Measurements from ENCODE around the gene CD79B.

Gene CD79B

GRCh38 chr17:63966646-63967264 lies 34.6 kb upstream of the CD79B start:
- Histone ChIP-seq H3K27me3 (ENCODE audit: insufficient read depth, low read length) (no peaks in the 10 kb centered on the region), H3K9me3 (ENCODE audit: insufficient read depth, low read depth, low read length) (no peaks in the 10 kb centered on the region), H3K9ac (ENCODE audit: low read depth, low read length) (no peak overlapping the region), H3K36me3 (ENCODE audit: insufficient read depth, low read length) (no peaks in the 10 kb centered on the region), H3K4me1 (ENCODE audit: insufficient read depth, low read length) (peaks cover 10% of the 10 kb centered on the region; the same call in 1 of the 2 replicates), H3K27ac (ENCODE audit: low read depth, low read length) (no peak overlapping the region), H3K4me3 (ENCODE audit: low read length) (no peak overlapping the region)
- WGBS = 91% methylated on average over 11 of the region's 11 CpGs

DNA sequence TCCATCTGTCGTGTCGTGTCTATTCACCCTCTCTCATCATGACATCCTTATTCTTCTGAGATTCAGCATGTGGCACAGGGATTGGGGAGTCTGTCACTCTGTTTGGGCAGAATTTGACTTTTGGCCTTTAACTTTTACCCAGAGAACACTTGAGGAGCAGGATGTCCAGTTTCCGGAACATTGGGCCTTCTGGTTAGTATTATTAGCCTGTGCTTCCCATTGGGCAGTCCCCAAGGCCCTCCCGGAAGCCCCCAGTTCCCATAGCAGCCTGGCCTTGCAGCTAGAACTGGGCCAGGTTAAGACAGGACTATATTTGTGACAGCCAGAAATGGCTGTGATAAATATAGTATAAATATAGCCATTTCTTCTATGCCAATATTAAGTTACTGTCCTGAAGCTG lies 31.0 kb upstream of the CD79B start:
- 95% methylated on average over 4 of the region's 4 CpGs for WGBS
- peaks cover 15% of the 10 kb centered on the region; the same call in 1 of the 2 replicates for H3K4me1 ChIP-seq (ENCODE audit: insufficient read depth, low read length)
- no peaks in the 10 kb centered on the region for H3K27me3 ChIP-seq (ENCODE audit: insufficient read depth, low read length)
- H3K27ac ChIP-seq (ENCODE audit: low read depth, low read length) = no peak overlapping the region
- H3K9me3 ChIP-seq (ENCODE audit: insufficient read depth, low read depth, low read length) = no peaks in the 10 kb centered on the region
- H3K4me3 ChIP-seq (ENCODE audit: low read length) = no peak overlapping the region
- H3K9ac ChIP-seq (ENCODE audit: low read depth, low read length) = no peak overlapping the region
- H3K36me3 ChIP-seq (ENCODE audit: insufficient read depth, low read length) = no peaks in the 10 kb centered on the region

- Histone ChIP-seq H3K36me3 (ENCODE audit: insufficient read depth, low read length) (no peaks in the 10 kb centered on the region), H3K4me3 (ENCODE audit: low read length) (0 out of 2 replicates have a peak overlapping the region, but pooled peaks have one; percentile 18), H3K9me3 (ENCODE audit: insufficient read depth, low read depth, low read length) (no peaks in the 10 kb centered on the region), H3K4me1 (ENCODE audit: insufficient read depth, low read length) (peaks cover 15% of the 10 kb centered on the region; the same call in 1 of the 2 replicates), H3K27ac (ENCODE audit: low read depth, low read length) (0 out of 2 replicates have a peak overlapping the region, but pooled peaks have one; percentile 41), H3K9ac (ENCODE audit: low read depth, low read length) (no peak overlapping the region), H3K27me3 (ENCODE audit: insufficient read depth, low read length) (no peaks in the 10 kb centered on the region)
- 34% methylated on average over 10 of the region's 10 CpGs for WGBS
Observed at GRCh38 chr17:63962298-63962744, 30.2 kb upstream of the CD79B start.

DNA sequence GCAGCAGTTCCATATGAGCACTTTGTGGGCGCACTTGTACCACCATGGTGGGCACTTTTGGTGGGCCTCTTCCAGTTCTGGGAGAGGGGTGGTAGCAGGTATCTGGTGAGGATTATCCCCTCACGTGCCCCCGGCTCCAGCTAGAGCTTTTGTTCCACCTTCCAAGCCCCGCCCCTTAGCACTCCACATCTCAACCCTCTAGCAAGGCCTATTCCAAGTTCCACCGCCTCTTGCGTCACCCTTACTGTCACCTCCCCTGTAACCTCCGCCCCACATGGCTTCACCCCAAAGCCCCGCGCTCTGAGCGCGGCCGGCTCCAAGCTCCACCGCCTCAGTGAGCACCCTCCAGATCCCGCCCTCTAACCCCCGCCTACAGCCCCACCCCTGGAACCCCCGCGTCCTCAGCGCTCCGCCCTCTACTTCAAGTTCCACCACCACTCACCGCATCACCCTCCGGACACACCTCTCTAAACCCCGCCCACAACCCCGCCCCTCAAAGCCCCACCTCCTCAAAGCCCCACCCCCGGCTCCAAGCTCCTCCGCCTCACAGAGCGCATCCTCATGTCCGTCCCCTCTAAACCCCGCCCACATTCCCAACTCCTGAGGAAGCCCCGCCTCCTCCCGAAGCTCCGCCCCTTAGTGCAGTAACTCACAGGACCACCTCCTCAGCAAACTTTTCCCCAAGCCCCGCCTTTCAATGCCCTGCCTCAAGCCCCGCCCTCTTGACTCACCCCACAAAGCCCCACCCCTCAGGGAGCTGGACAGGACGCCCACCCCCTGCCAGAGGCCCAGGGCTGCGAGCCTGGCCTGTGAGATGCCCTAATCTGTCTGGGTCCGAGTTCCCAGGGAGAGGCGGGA lies 29.5 kb upstream of the CD79B start:
- 10% methylated on average over 37 of the region's 37 CpGs for WGBS
- Histone ChIP-seq H3K4me3 (ENCODE audit: low read length) (peak overlapping the region; percentile 54), H3K36me3 (ENCODE audit: insufficient read depth, low read length) (no peaks in the 10 kb centered on the region), H3K27ac (ENCODE audit: low read depth, low read length) (peak overlapping the region; percentile 41; the same call in 1 of the 2 replicates), H3K9ac (ENCODE audit: low read depth, low read length) (peak overlapping the region; percentile 48), H3K9me3 (ENCODE audit: insufficient read depth, low read depth, low read length) (no peaks in the 10 kb centered on the region), H3K4me1 (ENCODE audit: insufficient read depth, low read length) (peaks cover 15% of the 10 kb centered on the region; the same call in 1 of the 2 replicates), H3K27me3 (ENCODE audit: insufficient read depth, low read length) (no peaks in the 10 kb centered on the region)

- H3K9me3 ChIP-seq (ENCODE audit: insufficient read depth, low read depth, low read length) = no peaks in the 10 kb centered on the region
- peaks cover 15% of the 10 kb centered on the region; the same call in 1 of the 2 replicates for H3K4me1 ChIP-seq (ENCODE audit: insufficient read depth, low read length)
- peak overlapping the region; percentile 54 for H3K4me3 ChIP-seq (ENCODE audit: low read length)
- H3K36me3 ChIP-seq (ENCODE audit: insufficient read depth, low read length) = no peaks in the 10 kb centered on the region
- H3K9ac ChIP-seq (ENCODE audit: low read depth, low read length) = no peak overlapping the region
- WGBS = 16% methylated on average over 7 of the region's 7 CpGs
- H3K27ac ChIP-seq (ENCODE audit: low read depth, low read length) = no peak overlapping the region
- H3K27me3 ChIP-seq (ENCODE audit: insufficient read depth, low read length) = no peaks in the 10 kb centered on the region
Observed at GRCh38 chr17:63960430-63960829, 28.3 kb upstream of the CD79B start.

DNA sequence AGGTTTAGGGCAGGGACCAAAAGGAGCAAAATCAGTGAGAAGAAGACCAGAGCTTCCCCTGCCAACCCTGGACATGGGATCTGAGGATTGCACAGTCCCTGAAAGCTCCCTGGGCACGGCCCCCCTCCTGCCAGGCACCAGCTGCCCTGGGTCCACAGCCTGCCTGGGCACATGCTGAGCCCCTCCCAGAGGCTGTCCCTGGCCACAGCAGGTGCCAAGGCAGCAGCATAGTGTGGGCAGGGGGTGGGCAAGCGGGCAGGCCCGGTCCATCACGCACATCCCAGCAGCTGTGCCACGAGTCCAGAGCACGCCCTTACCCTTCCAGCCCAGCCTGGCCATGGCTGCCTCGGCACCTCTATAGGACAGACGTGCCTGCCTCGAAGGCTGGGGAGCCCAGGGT lies 27.9 kb upstream of the CD79B start:
- H3K27ac ChIP-seq (ENCODE audit: low read depth, low read length) = no peak overlapping the region
- no peaks in the 10 kb centered on the region for H3K36me3 ChIP-seq (ENCODE audit: insufficient read depth, low read length)
- peak overlapping the region; percentile 54; the same call in 1 of the 2 replicates for H3K4me3 ChIP-seq (ENCODE audit: low read length)
- 69% methylated on average over 9 of the region's 9 CpGs for whole genome bisulfite sequencing
- H3K9ac ChIP-seq (ENCODE audit: low read depth, low read length) = no peak overlapping the region
- peaks cover 15% of the 10 kb centered on the region; the same call in 1 of the 2 replicates for H3K4me1 ChIP-seq (ENCODE audit: insufficient read depth, low read length)
- H3K9me3 ChIP-seq (ENCODE audit: insufficient read depth, low read depth, low read length) = no peaks in the 10 kb centered on the region
- H3K27me3 ChIP-seq (ENCODE audit: insufficient read depth, low read length) = no peaks in the 10 kb centered on the region

DNA sequence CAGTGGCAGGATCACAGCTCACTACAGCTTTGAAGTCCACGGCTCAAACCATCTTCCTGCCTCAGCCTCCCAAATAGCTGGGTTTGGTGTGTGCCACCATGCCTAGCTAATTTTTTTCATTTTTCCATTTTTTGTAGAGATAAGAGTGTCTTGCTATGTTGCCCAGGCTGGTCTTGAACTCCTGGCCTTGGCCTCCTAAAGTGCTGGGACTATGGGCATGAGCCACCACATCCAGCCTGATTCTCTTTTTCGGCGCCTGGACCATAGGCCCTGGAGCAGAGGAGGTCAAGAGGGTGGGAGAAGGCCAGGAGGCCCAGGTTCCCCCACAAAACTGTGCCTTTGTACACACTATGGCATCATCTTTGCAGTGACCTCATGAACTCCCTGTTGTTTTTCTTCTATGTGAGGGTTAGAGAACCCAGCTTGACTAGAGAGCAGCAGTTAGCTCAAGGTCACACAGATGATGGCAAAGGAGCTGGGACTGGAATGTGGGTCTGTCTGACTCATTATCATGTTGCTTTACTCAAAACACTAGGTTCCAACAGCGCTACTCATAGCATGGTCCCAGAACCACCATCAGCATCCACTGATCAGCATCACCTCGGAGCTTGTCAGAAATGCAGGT lies 24.3 kb upstream of the CD79B start:
- Histone ChIP-seq H3K4me1 (ENCODE audit: insufficient read depth, low read length) (0 out of 2 replicates have a peak, but pooled peaks cover 6% of the 10 kb centered on the region), H3K36me3 (ENCODE audit: insufficient read depth, low read length) (no peaks in the 10 kb centered on the region), H3K9ac (ENCODE audit: low read depth, low read length) (no peak overlapping the region), H3K27me3 (ENCODE audit: insufficient read depth, low read length) (no peaks in the 10 kb centered on the region), H3K27ac (ENCODE audit: low read depth, low read length) (no peak overlapping the region), H3K4me3 (ENCODE audit: low read length) (no peak overlapping the region), H3K9me3 (ENCODE audit: insufficient read depth, low read depth, low read length) (no peaks in the 10 kb centered on the region)
- WGBS = 92% methylated on average over 5 of the region's 5 CpGs

DNA sequence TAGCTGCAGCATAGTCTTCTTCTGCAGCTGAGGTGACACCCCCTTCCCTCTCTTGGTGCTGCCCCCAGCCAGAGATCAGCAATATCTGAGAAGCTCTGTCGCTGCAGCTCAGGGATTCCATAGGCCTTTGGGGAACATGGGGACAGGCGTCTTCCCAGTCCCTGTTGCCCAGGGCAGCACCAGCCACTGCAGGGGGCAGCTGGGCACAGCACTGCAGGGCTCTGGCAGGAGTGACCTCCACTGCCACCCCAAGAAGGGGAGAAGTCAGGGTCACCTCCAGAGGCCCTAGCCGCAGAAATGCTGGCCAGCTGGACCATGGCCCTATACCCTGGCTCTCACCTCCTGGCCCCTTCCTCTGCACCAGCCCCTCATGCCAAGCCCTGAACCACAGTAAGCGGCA lies 23.7 kb upstream of the CD79B start:
- Histone ChIP-seq H3K4me1 (ENCODE audit: insufficient read depth, low read length) (0 out of 2 replicates have a peak, but pooled peaks cover 6% of the 10 kb centered on the region), H3K36me3 (ENCODE audit: insufficient read depth, low read length) (no peaks in the 10 kb centered on the region), H3K27ac (ENCODE audit: low read depth, low read length) (no peak overlapping the region), H3K27me3 (ENCODE audit: insufficient read depth, low read length) (no peaks in the 10 kb centered on the region), H3K4me3 (ENCODE audit: low read length) (no peak overlapping the region), H3K9me3 (ENCODE audit: insufficient read depth, low read depth, low read length) (no peaks in the 10 kb centered on the region), H3K9ac (ENCODE audit: low read depth, low read length) (no peak overlapping the region)
- 92% methylated on average over 4 of the region's 4 CpGs for WGBS

DNA sequence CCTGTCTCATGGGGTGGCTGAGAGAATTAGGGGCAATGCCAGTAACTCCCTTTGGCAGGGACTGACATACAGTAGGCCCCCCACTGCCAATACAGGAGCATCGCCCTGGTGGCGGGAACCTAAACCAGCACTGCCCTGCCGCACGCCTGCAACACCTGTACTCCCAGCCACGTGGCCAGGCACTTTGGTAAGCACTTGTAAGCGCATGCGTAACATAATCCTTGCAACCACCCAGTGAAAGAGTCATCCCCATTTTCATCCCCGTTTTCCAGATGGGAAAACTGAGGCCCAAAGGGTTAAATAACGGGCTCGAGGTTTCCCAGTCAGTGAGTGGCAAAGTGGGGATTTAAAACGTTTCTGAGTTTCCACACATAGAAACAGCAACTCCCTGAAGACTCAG lies 23.1 kb upstream of the CD79B start:
- Histone ChIP-seq H3K4me3 (ENCODE audit: low read length) (no peak overlapping the region), H3K9ac (ENCODE audit: low read depth, low read length) (no peak overlapping the region), H3K4me1 (ENCODE audit: insufficient read depth, low read length) (0 out of 2 replicates have a peak, but pooled peaks cover under 1% of the 10 kb centered on the region), H3K27ac (ENCODE audit: low read depth, low read length) (no peak overlapping the region), H3K9me3 (ENCODE audit: insufficient read depth, low read depth, low read length) (no peaks in the 10 kb centered on the region), H3K36me3 (ENCODE audit: insufficient read depth, low read length) (no peaks in the 10 kb centered on the region), H3K27me3 (ENCODE audit: insufficient read depth, low read length) (no peaks in the 10 kb centered on the region)
- 88% methylated on average over 11 of the region's 11 CpGs for WGBS

GRCh38 chr17:63954402-63955063 lies 22.4 kb upstream of the CD79B start:
- Histone ChIP-seq H3K4me1 (ENCODE audit: insufficient read depth, low read length) (no peaks in the 10 kb centered on the region), H3K27me3 (ENCODE audit: insufficient read depth, low read length) (no peaks in the 10 kb centered on the region), H3K36me3 (ENCODE audit: insufficient read depth, low read length) (no peaks in the 10 kb centered on the region), H3K9ac (ENCODE audit: low read depth, low read length) (no peak overlapping the region), H3K4me3 (ENCODE audit: low read length) (no peak overlapping the region), H3K27ac (ENCODE audit: low read depth, low read length) (no peak overlapping the region), H3K9me3 (ENCODE audit: insufficient read depth, low read depth, low read length) (no peaks in the 10 kb centered on the region)
- WGBS = 88% methylated on average over 10 of the region's 11 CpGs
